Erythroblast (primary cell): ENCODE results near the gene NCLN.
A peak's percentile ranks its signal among the peaks of the same experiment; 100 is the strongest.
"Not testable (repeated sequence)": the region's sequence is repeated elsewhere in the genome, so short reads cannot be mapped to it uniquely, and the experiment has no call there.

Experiments
- DNase-seq, 2 experiments: peaks; one replicate each; lab custom pipeline; 2025; lab: John Stamatoyannopoulos, UW
- GATA1 ChIP-seq: IDR thresholded peaks from 2 replicates; pipeline ENCODE4 v1.6.1; 2011; ENCODE audit warnings: low read depth, mild to moderate bottlenecking, control low read depth, low read length, moderate library complexity
- POLR2A ChIP-seq: IDR thresholded peaks from 2 replicates; pipeline ENCODE4 v1.6.1; 2011; ENCODE audit warnings: mild to moderate bottlenecking, low read length

Gene NCLN

GRCh38 chr19:3163230-3163886 lies 22.4 kb upstream of the NCLN start:
- TF ChIP-seq GATA1 (no peak), POLR2A (no peak)
- peak in 1 of 2 experiments; percentile 75 for DNase-seq

GRCh38 chr19:3163943-3164342 lies 21.8 kb upstream of the NCLN start:
- no peak for DNase-seq
- TF ChIP-seq GATA1 (no peak), POLR2A (no peak)

GRCh38 chr19:3167533-3168272 lies 18.0 kb upstream of the NCLN start:
- DNase-seq, result no peak
- TF ChIP-seq GATA1, result no peak
- TF ChIP-seq POLR2A, result no peak

- TF ChIP-seq POLR2A (no peak), GATA1 (no peak)
- DNase-seq, result no peak
Measured at GRCh38 chr19:3171894-3172672, 13.6 kb upstream of the NCLN start.

- DNase-seq, result not testable (repeated sequence)
Measured at GRCh38 chr19:3172673-3173000, 13.1 kb upstream of the NCLN start.

- TF ChIP-seq POLR2A, result peak; percentile 47
- TF ChIP-seq GATA1, result no peak
- peak in 1 of 2 experiments; percentile 46 for DNase-seq
Measured at GRCh38 chr19:3175781-3176714, 9.7 kb upstream of the NCLN start.

- peak; percentile 55 for TF ChIP-seq POLR2A
- TF ChIP-seq GATA1, result no peak
- DNase-seq, result peak; percentile 64 to 71
Measured at GRCh38 chr19:3176715-3177501, 8.8 kb upstream of the NCLN start.

GRCh38 chr19:3178377-3178972 lies 7.3 kb upstream of the NCLN start, which contains the start of gene S1PR4:
Gene S1PR4, plus strand, starts transcription at chr19:3178769. Its CDS starts 24 bp downstream, at chr19:3178793.
- peak; percentile 64 to 74 for DNase-seq
- TF ChIP-seq GATA1 (no peak), POLR2A (peak; percentile 71)

GRCh38 chr19:3178973-3179738 lies 6.6 kb upstream of the NCLN start:
- TF ChIP-seq POLR2A (peak; percentile 60), GATA1 (no peak)
- peak; percentile 74 to 81 for DNase-seq

GRCh38 chr19:3179739-3180293 lies 5.9 kb upstream of the NCLN start:
- DNase-seq, result peak in 1 of 2 experiments; percentile 68

More at GRCh38 chr19:3179739-3180293, 5.9 kb upstream of the NCLN start:
- TF ChIP-seq POLR2A, result no peak
